HG02884 (cell line): ENCODE results near the gene NID2.

Source experiments
- ATAC-seq: cut with Tn5 transposase; IDR thresholded peaks from one replicate; pipeline ENCODE4 v1.9.1; 2021; ENCODE audit warnings: mild to moderate bottlenecking, moderate library complexity; ENCODE audit not compliant: unreplicated experiment

The NID2 gene

DNA sequence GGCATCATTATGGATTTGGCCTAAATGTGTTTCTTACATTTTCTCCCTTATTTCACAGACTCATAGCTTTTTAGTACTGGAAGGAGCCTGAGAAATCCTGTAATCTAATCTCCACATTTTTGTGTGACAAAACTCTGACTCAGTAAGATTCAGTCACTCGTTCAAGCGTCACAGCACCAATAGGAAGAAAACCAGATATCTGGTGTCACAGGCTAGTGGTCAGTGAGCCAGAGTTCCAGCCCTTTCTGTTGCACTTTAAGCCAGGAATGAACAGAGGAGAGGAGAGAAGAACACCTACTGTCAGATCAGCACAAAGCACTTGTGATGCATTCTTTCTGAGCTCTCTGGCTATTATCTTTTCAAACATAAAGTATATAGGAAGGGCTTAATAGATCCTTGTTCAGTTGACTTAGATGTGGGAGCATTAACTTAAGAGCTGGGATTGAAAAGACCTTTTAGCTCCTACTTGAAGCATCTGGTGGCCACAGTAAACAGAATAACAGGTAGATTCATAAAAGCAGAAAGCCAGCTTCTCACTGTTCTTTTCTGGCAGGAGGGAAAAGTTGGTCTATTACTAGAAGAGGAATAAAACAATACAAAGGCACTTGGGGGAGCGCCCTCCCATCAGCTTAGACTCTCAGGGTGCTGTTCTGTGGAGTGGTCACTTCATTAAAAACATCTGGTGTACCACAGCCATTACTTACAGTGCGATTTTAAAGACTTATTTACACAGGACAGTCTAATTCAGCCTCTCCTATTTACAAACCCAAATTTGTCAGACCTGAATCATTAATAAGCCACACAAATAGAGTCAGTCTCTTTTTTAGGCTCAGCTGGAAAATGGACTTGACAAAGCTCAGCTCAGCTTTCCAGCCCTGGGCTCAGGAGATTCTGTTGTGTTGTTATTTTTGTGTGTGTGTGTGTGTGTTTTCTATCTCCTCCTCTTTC, 12.2 kb upstream of the NID2 start:
- no peak for ATAC-seq

DNA sequence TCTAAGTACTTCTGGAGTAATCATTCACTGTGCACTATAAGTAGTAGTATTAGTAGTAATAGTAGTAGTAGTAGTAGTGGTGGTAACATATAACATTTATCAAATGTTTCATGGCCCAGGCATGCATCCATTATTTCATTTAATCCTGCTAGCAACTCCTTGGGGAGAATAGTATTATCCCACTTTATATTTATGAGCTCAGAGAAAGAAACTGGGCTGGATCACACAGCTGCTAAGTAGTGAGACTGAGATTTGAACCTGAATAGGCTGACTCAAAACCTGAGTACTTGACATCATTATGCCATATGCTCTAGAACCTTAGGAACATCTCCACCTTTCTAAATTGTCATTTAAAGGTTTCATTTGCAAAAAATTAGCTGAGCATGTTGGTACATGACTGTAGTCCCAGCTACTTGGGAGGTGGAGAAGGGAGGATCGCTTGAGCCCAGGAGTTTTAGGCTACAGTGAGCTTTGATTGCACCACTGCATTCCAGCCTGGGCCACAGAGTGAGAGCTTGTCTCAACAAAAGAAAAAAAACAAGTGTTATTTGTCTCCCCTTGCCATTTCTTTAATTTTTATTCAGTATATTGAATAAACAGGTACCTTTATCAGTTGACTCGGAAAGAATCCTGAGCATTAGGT, 11.4 kb upstream of the NID2 start:
- no peak for ATAC-seq

GRCh38 chr14:52079239-52079959, 10.5 kb upstream of the NID2 start:
- no peak for ATAC-seq

DNA sequence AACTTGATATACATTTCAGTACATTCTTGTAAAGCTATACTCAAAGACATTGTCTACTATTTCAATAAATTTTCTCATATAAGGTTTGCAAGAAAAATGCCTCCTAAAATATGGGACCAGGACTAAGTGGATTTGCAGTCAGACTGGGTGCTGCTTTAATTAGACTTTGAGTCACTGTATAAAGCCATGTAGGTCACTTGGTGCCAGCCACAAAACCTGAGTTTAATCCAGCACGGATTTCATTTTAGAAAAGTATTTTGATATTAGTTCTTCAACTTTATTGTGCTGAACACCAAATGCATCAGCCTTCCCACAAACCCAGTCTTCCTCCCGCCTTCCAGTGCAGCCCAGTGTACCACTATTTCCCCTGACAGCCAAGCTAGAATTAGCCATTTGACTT, 9.9 kb upstream of the NID2 start:
- ATAC-seq, result no peak

GRCh38 chr14:52078095-52078531, 9.3 kb upstream of the NID2 start:
- no peak for ATAC-seq

GRCh38 chr14:52077256-52077979, 8.6 kb upstream of the NID2 start:
- ATAC-seq, result no peak

- ATAC-seq, result no peak
These were observed 7.5 kb upstream of the NID2 start for GRCh38 chr14:52076334-52076733.

- no peak for ATAC-seq
These were observed 6.5 kb upstream of the NID2 start for GRCh38 chr14:52075371-52075770.

DNA sequence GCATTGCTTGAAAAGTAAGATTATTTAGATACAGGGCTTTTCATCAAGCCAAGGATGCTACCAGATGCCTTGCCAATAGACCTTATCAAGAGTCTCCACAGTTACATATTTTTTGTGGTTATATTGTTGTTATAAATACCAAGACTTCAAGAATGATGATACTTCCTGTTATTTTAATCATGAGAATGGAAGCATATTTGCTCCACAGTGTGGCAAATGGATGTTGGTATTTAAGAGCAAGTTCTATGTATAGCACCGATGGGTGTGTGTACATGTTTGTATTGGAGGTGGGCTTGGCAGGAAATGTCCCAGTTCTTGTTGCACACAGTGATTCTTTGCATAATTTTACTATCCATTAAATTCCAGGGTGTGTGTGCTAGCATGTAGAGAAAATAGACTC, 4.4 kb upstream of the NID2 start:
- ATAC-seq, result no peak

GRCh38 chr14:52072266-52072780, 3.5 kb upstream of the NID2 start:
- ATAC-seq, result no peak

DNA sequence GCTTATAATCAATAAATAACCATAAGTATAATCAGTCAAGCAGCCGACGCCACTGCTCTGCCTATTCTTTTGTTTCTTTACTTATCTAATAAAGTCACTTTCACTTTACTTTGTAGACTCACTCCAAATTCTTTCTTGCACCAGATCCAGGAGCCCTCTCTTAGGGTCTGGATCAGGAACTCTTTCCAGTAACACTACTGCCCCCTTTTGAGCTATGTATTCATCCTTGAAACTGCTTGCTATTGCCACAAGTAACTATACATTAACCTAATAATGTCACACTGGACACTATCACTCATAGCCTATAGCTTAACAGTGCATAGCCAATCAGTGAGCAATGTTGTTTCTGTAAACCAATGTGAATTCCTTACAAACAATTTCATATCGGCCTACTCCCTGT, 2.8 kb upstream of the NID2 start:
- ATAC-seq, result no peak

- ATAC-seq, result no peak
These were observed 1.2 kb upstream of the NID2 start for GRCh38 chr14:52070051-52070431.

DNA sequence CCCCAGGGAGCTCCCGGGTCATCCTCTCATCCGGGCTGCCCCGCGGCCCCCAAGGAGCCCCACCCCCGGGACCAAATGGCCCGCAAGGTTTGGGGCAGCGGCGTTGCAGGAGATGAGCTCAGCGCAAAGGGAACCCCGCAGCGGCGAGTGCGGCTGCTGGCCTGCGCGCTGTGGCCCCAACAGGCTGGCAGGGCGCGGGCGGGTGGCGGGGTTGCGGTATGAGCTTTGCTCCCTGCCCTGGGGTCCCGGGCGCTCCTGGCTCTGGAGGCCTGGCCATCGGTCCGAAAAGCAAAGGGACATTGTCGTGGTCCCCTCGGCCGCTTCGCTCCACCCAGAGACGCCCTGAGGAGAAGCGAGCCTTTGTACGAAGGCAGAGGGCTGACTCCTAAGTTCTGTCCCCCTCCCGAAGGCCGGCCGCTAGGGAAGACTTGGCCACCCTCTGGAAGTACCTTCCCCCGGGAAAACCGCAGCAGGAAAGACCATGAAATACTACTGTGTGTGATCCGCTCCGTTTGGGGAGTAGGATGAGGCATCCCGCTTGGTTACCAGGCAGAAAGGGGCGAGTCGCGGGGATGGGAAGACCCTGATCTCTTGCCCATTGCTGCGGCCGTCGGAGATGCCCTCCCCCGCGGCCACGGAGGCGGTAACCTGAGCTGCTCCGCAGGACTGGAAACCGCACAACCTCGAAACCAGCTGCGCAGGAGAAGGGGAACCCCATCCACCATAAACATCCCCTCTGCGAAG, 620 bp upstream of the NID2 start:
- no peak for ATAC-seq

DNA sequence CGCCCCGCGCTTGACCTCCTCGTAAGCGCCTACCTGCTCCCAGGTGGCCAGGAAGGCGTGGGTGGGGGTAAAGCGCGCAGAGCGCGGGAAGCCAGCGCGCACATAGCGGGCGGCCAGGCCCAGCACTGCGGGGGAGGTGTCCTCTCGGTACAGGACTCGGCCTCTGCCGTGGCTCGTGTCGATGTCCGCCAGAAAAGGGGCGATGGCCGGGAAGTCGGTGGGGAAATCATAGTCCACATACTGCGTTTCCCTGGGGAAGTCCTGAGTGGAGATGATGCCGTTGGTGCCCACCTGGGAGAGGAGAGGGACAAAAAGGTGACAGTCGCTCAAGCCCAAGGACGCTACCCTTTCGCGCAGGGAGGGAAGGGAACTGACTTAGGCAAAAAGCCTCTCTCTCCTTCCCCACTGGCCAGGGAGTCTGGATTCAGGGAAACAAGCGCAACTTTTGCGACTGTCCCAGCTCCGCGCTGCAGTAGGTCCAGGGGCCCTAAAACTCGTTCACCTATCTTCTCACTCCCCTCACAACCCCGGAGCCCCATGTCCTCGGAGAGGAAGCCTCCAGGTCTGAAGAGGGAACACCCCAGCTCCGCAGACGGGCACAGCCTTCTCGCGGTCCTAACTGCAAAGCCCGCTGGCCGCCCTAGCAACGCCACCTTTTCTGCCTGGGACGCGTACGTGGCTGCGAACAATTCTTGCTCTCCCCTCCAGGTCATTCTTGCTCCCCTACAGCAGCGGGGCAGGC, 815 bp downstream of the NID2 start:
- ATAC-seq, result no peak

- ATAC-seq, result no peak
These were observed 4.7 kb downstream of the NID2 start for GRCh38 chr14:52064174-52064573.

DNA sequence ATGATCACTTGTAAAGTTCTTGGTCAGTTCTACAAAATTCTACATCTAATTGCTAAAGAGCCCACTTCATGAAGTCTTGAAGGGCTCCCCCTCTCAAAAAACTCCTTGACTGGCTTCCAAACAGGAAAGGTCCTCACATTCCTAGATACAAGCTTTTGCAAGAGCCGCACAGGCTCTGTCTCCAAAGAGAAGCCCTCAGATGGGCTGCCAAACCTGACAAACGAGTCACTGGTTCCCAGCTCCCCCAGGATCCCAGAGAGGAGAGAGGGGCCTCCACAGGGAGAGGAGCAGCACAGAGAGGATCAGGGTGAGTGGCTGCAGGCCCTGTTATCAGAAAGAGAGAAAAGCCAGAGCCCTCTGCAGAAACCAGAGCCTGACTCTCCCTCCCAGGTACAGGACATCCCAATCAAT, 5.8 kb downstream of the NID2 start:
- ATAC-seq, result no peak

- ATAC-seq, result no peak
These were observed 7.0 kb downstream of the NID2 start for GRCh38 chr14:52061890-52062289.

DNA sequence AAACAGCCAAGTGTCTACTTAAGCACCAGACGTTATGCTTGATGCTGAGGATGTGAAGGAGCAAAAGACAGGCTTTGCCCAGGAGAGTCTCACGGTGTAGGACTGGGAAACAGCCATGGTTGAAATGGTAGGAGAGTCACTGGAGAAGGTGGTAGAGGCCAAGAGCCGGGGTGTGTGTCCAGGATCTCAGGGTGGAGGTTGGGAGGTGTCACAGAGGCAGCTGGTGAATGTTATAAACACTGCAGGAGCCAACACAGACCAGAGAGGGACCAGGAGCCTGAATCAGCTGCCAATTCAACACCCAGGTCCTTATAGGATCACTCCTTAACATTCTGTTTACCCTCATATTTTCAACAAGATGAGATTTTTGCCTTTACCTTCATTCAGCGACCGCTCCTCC, 7.5 kb downstream of the NID2 start:
- no peak for ATAC-seq

DNA sequence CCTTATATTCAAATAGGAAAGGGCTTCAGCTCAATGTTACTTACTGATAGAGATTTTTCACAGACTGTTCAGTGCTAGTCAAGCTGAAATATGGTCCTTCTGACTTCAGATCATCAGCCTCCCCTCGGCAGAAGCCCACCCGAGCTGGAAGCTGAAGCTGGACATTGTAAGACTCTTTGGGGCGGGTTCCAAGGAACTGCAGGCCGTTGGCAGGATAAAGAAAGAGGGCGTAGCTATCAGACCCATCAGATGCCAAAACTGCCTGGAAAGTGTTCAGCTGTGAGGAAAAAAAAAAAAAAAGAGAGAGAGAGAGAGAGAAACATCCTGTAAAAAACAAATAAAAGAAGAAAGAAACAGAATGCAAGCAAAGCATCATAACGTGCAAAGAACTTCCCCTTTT, 8.8 kb downstream of the NID2 start:
- no peak for ATAC-seq
